Kidney (tissue), 14 donors: ENCODE results near the gene HOXC12. TPM values are rescaled to one million over a fixed set of nuclear protein-coding genes. Genes with fewer than 3 reads are reported as not detected.

Experiments
- DNase-seq, 5 donors: peaks; one replicate each; pipeline ENCODE4 v3.0.0-alpha.2; 2013 to 2020
- FAIRE-seq: peaks from 2 replicates; lab custom pipeline; 2012; peaks lifted over from hg19 to GRCh38; lab: Jason Lieb, UNC
- H3K27ac ChIP-seq, 2 donors: one replicate each; pipeline ENCODE4 v1.7.0; 2013; ENCODE audit warnings: low read depth in 2 of 2, low read length in 2 of 2, inconsistent platforms in 1 of 2
- H3K27me3 ChIP-seq: one replicate; pipeline ENCODE4 v1.7.1; 2013; ENCODE audit warnings: low read length, inconsistent platforms; ENCODE audit not compliant: control insufficient read depth, insufficient read depth
- H3K36me3 ChIP-seq, 3 donors: one replicate each; pipeline versions ENCODE4 v1.7.0 to v1.7.1; 2013; ENCODE audit warnings: low read length in 3 of 3, control low read depth in 1 of 3, inconsistent platforms in 1 of 3; ENCODE audit not compliant: insufficient read depth in 3 of 3, control insufficient read depth in 2 of 3
- H3K4me1 ChIP-seq, 3 donors: one replicate each; pipeline versions ENCODE4 v1.7.0 to v1.7.1; 2013; ENCODE audit warnings: low read length in 3 of 3, inconsistent platforms in 1 of 3, low read depth in 1 of 3; ENCODE audit not compliant: control insufficient read depth in 2 of 3, insufficient read depth in 2 of 3
- H3K4me3 ChIP-seq, 3 donors: one replicate each; pipeline versions ENCODE4 v1.7.0 to v1.8.1; 2013; ENCODE audit warnings: low read length in 3 of 3, control low read depth in 1 of 3, inconsistent platforms in 1 of 3
- H3K9ac ChIP-seq, 3 donors: one replicate each; pipeline versions ENCODE4 v1.7.0 to v1.7.1; 2013; ENCODE audit warnings: low read length in 3 of 3, control low read depth in 1 of 3, inconsistent platforms in 1 of 3
- H3K9me3 ChIP-seq, 3 donors: one replicate each; pipeline versions ENCODE4 v1.7.0 to v1.7.1; 2013; ENCODE audit warnings: low read length in 3 of 3, control low read depth in 1 of 3, inconsistent platforms in 1 of 3; ENCODE audit not compliant: control insufficient read depth in 2 of 3, insufficient read depth in 1 of 3
- intact Hi-C: fragments of 100-400 bp; cut with DNase I; formaldehyde crosslinking; loops from one replicate; pipeline ENCODE4 v1.11.1; 2022
- polyA plus RNA-seq: library from polyadenylated mRNA; stranded (reverse); fragments of 350-450 nt; fragmentation: Illumina TruSeq; extraction: RNeasy Lipid Tissue Mini Kit (QIAGEN cat#74804); gene quantifications from one replicate; pipeline ENCODE4 v1.2.3, GENCODE V29; 2014; ENCODE audit warnings: low read depth, low replicate concordance; ENCODE audit not compliant: insufficient read depth
- total RNA-seq: library from RNA; stranded (reverse); fragmentation: NEBNext Ultra II Directional; extraction: Animal tissue kit (Norgen Biotek cat#: 25700); gene quantifications from one replicate; pipeline ENCODE4 v1.2.1, GENCODE V29; 2021
- TF ChIP-seq, protein P1 (sequence below): IDR thresholded peaks from 3 replicates; pipeline ENCODE4 v1.5.1; 2012; ENCODE audit warnings: mild to moderate bottlenecking, moderate library complexity, borderline replicate concordance; ENCODE audit not compliant: insufficient read depth; ENCODE audit errors: extremely low read depth
- donor health status: control.
- donor health status: control.
- donor health status: control.
- donor health status: control.
- donor health status: control.
- donor health status: DM: yes; HTN: yes; CAD: no.
- donor health status: Normal renal cell carcinoma (clear cell type).

The HOXC12 gene
- total and polyA plus RNA-seq, 2 donors from 2014 or later = not detected

DNA sequence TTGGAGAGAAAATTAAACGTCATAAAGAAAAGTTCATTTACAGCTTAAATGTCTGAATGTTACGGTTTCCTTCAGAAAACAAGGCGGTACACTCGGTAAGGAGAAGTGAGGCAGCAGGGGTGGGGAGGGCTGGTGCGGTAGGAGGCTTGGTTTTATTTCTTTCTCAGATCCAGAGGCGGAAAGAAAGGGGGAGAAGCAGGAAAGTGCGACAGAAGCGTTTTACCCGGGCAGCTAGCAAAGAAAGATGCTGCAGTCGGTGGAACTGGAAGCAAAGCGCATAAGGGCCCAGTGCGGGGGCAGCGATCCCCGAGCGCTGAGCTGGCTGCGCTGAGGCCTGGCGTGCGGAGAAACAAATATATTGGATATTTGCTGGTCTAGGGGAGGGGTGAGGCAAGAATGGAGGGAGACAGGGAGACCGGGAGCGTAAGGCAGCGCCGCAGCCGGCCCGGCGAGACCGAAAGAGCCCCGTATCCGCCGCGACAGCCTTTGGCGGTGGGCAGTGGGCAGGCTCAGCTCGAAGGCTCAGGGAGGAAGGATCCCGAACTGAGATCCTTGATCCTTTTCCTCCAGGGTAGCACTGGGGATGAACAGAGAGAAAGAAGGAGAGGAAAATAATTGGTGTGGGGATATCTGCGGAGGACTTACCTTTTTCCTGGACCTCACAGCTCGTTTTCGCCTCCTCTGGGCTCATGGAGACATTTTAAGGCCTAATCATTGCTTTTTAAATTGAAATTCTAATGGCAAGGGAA lies 11.9 kb downstream of the HOXC12 start:
- H3K27ac ChIP-seq = no peak overlapping the region
- intact Hi-C loops = no loop called here
- no peaks in the 10 kb centered on the region for H3K36me3 ChIP-seq
- H3K9me3 ChIP-seq = no peaks in the 10 kb centered on the region
- TF ChIP-seq, protein P1, sequence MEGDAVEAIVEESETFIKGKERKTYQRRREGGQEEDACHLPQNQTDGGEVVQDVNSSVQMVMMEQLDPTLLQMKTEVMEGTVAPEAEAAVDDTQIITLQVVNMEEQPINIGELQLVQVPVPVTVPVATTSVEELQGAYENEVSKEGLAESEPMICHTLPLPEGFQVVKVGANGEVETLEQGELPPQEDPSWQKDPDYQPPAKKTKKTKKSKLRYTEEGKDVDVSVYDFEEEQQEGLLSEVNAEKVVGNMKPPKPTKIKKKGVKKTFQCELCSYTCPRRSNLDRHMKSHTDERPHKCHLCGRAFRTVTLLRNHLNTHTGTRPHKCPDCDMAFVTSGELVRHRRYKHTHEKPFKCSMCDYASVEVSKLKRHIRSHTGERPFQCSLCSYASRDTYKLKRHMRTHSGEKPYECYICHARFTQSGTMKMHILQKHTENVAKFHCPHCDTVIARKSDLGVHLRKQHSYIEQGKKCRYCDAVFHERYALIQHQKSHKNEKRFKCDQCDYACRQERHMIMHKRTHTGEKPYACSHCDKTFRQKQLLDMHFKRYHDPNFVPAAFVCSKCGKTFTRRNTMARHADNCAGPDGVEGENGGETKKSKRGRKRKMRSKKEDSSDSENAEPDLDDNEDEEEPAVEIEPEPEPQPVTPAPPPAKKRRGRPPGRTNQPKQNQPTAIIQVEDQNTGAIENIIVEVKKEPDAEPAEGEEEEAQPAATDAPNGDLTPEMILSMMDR = no peak
- DNase-seq (peak in 1 of 5 donors; percentile 55), FAIRE-seq (no peak)
- H3K4me1 ChIP-seq = no peaks in the 10 kb centered on the region
- H3K27me3 ChIP-seq = peaks cover 70% of the 10 kb centered on the region
- H3K9ac ChIP-seq = no peak overlapping the region
- H3K4me3 ChIP-seq = no peak overlapping the region

- Histone ChIP-seq H3K9me3 (no peaks in the 10 kb centered on the region), H3K4me3 (no peak overlapping the region), H3K27me3 (peaks cover 64% of the 10 kb centered on the region), H3K9ac (no peak overlapping the region), H3K27ac (no peak overlapping the region), H3K36me3 (no peaks in the 10 kb centered on the region), H3K4me1 (no peaks in the 10 kb centered on the region)
- DNase-seq (peak in 2 of 5 donors; percentile 6 to 19), FAIRE-seq (no peak)
- TF ChIP-seq, protein P1 = no peak
- intact Hi-C loops = no loop called here
Observed at GRCh38 chr12:53967421-53967925, 12.8 kb downstream of the HOXC12 start.

GRCh38 chr12:53968214-53969127 lies 13.8 kb downstream of the HOXC12 start:
- Histone ChIP-seq H3K27me3 (peaks cover 61% of the 10 kb centered on the region), H3K4me3 (no peak overlapping the region), H3K36me3 (no peaks in the 10 kb centered on the region), H3K27ac (no peak overlapping the region), H3K9me3 (no peaks in the 10 kb centered on the region), H3K9ac (no peak overlapping the region), H3K4me1 (no peaks in the 10 kb centered on the region)
- intact Hi-C loops = no loop called here
- DNase-seq (peak in 2 of 5 donors; percentile 20 to 23), FAIRE-seq (no peak)
- TF ChIP-seq, protein P1 = no peak
